ENCODE measurements around the gene NCOA7. TPM values are rescaled to one million over a fixed set of nuclear protein-coding genes. Genes with fewer than 3 reads are reported as not detected.

Gene NCOA7
- total and polyA plus RNA-seq, 9 of the 15 experiments (the other 6 are each of a cell fraction or from before 2014, with no cell fraction given) = 5.8 to 14.6 (median 9.3) TPM

DNA sequence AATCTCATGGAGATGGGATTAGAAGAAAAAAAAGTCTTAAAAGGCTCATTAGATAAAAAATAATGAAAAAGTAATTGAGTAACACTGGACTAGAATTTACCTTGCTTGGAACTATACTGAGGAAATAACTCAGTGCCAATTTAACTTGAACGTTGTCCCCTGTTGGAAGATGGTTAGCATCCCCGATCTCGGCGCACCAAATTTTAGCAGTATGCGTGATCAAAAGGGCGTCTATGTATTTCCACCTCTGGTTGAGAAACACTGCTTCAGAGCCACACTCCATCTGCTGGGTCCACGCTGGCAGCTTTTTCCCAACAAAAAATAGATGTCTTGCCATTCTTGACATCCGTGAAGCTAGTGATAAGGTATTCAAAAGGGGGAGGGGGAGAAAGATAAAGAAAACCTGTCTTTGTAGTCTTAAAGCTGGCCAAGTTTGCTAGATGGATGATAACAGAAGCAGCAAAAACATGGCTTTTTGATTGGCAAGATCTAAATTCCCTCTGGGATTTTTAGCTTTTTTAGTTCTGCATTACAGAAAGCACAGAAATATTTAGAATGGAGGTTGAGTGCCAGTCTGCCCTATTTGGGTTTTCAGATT lies 172.2 kb downstream of the NCOA7 start:
- Histone ChIP-seq H3K4me2 (ENCODE audit: insufficient read depth, low read length) (peak overlapping the region; percentile 46), H3K27ac (ENCODE audit: extremely low read depth, low read depth, low read length) (peak overlapping the region; percentile 10; the same call in 1 of the 3 replicates), H3K9ac (ENCODE audit: insufficient read depth in 1 of 2, low read depth in 2 of 2, low read length in 2 of 2) (peak overlapping the region in 1 of 2 experiments; percentile 7; a peak in 1 of 4 replicates), H3K4me3 (no peak overlapping the region), H4K20me1 (replicated peaks; ENCODE audit: control insufficient read depth, insufficient read depth, low read length) (no peaks in the 10 kb centered on the region), H2AFZ (ENCODE audit: low read depth, low read length) (no peak overlapping the region), H3K9me3 (replicated peaks; ENCODE audit: control insufficient read depth, insufficient read depth, low read depth, low read length) (no peaks in the 10 kb centered on the region), H3K9me1 (ENCODE audit: control insufficient read depth, insufficient read depth, low read length) (no peaks in the 10 kb centered on the region), H3K79me2 (ENCODE audit: control insufficient read depth, insufficient read depth, low read length) (peaks cover 57% of the 10 kb centered on the region), H3K27me3 (ENCODE audit: control insufficient read depth in 2 of 2, insufficient read depth in 2 of 2, low read length in 2 of 2) (no peaks in the 10 kb centered on the region), H3K4me1 (replicated peaks in 1 of 2; ENCODE audit: control insufficient read depth in 2 of 2, insufficient read depth in 2 of 2, low read length in 2 of 2) (peaks cover 4 to 35% of the 10 kb centered on the region in 2 experiments; a peak in 4 of 5 replicates), H3K36me3 (ENCODE audit: control insufficient read depth, insufficient read depth, low read length) (peaks cover 14% of the 10 kb centered on the region)
- in situ Hi-C loops (cut with MboI) (no loop called here), intact Hi-C loops (cut with micrococcal nuclease) (no loop called here)
- ChIA-PET POLR2A (interaction anchor here (0.6 to 1.0 kb wide), 2 partner anchors 10 to 182 kb away, joined by 3 to 4 read pairs; no protein-coding TSS in a partner anchor), CTCF (ENCODE audit: low intra/inter-chr PET ratio) (no interaction called here)
- 13% methylated on average over 8 of the region's 8 CpGs for WGBS (ENCODE audit: insufficient coverage, low coverage, missing lambda C conversion rate)
- no TSS peak for BruUV-seq (replicated peaks)
- FAIRE-seq (peak; percentile 11), DNase-seq (ENCODE audit: extremely low read depth in 1 of 4, low spot score in 3 of 4) (peak in 1 of 4 experiments; percentile 20), ATAC-seq (peak; percentile 47)
- TF ChIP-seq BCL6 (CRISPR knock-in tag; IDR thresholded peaks at IDR 0.05) (no peak), KDM1A (IDR thresholded peaks at IDR 0.05) (peak in 1 of 2 experiments; percentile 50; a peak in 1 of 4 replicates), CBFA2T3 (IDR thresholded peaks at IDR 0.05) (peak; percentile 42), DPF2 (IDR thresholded peaks at IDR 0.05) (0 out of 2 replicates have a peak, but pooled peaks have one; percentile 23), SOX6 (IDR thresholded peaks at IDR 0.05) (peak; percentile 63), SMARCE1 (IDR thresholded peaks at IDR 0.05) (peak; percentile 31; the same call in 1 of the 2 replicates), CTBP1 (IDR thresholded peaks at IDR 0.05; ENCODE audit: borderline replicate concordance) (peak; percentile 25; the same call in 1 of the 2 replicates), ARID1B (IDR thresholded peaks at IDR 0.05) (peak; percentile 27; the same call in 1 of the 2 replicates), NFRKB (IDR thresholded peaks at IDR 0.05; ENCODE audit: low read depth) (no peak), SMARCA4 (IDR thresholded peaks at IDR 0.05) (peak; percentile 42; the same call in 1 of the 2 replicates), ZC3H11A (IDR thresholded peaks at IDR 0.05; ENCODE audit: low read depth, low read length) (no peak)
- TF ChIP-seq, protein P1, sequence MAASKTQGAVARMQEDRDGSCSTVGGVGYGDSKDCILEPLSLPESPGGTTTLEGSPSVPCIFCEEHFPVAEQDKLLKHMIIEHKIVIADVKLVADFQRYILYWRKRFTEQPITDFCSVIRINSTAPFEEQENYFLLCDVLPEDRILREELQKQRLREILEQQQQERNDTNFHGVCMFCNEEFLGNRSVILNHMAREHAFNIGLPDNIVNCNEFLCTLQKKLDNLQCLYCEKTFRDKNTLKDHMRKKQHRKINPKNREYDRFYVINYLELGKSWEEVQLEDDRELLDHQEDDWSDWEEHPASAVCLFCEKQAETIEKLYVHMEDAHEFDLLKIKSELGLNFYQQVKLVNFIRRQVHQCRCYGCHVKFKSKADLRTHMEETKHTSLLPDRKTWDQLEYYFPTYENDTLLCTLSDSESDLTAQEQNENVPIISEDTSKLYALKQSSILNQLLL (CRISPR knock-in tag; IDR thresholded peaks at IDR 0.05; ENCODE audit: borderline replicate concordance) = no peak
- TF ChIP-seq, protein P2, sequence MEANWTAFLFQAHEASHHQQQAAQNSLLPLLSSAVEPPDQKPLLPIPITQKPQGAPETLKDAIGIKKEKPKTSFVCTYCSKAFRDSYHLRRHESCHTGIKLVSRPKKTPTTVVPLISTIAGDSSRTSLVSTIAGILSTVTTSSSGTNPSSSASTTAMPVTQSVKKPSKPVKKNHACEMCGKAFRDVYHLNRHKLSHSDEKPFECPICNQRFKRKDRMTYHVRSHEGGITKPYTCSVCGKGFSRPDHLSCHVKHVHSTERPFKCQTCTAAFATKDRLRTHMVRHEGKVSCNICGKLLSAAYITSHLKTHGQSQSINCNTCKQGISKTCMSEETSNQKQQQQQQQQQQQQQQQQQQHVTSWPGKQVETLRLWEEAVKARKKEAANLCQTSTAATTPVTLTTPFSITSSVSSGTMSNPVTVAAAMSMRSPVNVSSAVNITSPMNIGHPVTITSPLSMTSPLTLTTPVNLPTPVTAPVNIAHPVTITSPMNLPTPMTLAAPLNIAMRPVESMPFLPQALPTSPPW (CRISPR knock-in tag; IDR thresholded peaks at IDR 0.05) = 0 out of 2 replicates have a peak, but pooled peaks have one; percentile 29
- TF ChIP-seq, protein P3, sequence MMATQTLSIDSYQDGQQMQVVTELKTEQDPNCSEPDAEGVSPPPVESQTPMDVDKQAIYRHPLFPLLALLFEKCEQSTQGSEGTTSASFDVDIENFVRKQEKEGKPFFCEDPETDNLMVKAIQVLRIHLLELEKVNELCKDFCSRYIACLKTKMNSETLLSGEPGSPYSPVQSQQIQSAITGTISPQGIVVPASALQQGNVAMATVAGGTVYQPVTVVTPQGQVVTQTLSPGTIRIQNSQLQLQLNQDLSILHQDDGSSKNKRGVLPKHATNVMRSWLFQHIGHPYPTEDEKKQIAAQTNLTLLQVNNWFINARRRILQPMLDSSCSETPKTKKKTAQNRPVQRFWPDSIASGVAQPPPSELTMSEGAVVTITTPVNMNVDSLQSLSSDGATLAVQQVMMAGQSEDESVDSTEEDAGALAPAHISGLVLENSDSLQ (IDR thresholded peaks at IDR 0.05) = peak; percentile 14; the same call in 1 of the 2 replicates
